Ishikawa (cell line): ENCODE data around the gene ACTN4.

Source experiments
- CEBPB ChIP-seq: IDR thresholded peaks from 2 replicates; pipeline ENCODE4 v1.6.1; 2012
- CREB1 ChIP-seq: IDR thresholded peaks from 2 replicates; pipeline ENCODE4 v1.6.1; 2012; ENCODE audit warnings: low read depth
- EGR1 ChIP-seq: IDR thresholded peaks from 2 replicates; pipeline ENCODE4 v1.6.1; 2012
- EP300 ChIP-seq: IDR thresholded peaks from 2 replicates; pipeline ENCODE4 v1.6.1; 2012; ENCODE audit warnings: borderline replicate concordance
- FOXM1 ChIP-seq: IDR thresholded peaks from 2 replicates; pipeline ENCODE4 v1.6.1; 2012; ENCODE audit warnings: low read depth, borderline replicate concordance
- NFIC ChIP-seq: IDR thresholded peaks from 2 replicates; pipeline ENCODE4 v1.6.1; 2012
- RAD21 ChIP-seq: IDR thresholded peaks from 2 replicates; pipeline ENCODE4 v1.6.1; 2012; ENCODE audit warnings: low read depth
- REST ChIP-seq: IDR thresholded peaks from 2 replicates; pipeline ENCODE4 v1.6.1; 2012; ENCODE audit warnings: low read depth, mild to moderate bottlenecking
- TAF1 ChIP-seq: IDR thresholded peaks from 2 replicates; pipeline ENCODE4 v1.6.1; 2012; ENCODE audit warnings: low read depth, mild to moderate bottlenecking
- TCF12 ChIP-seq: IDR thresholded peaks from 2 replicates; pipeline ENCODE4 v1.6.1; 2012; ENCODE audit warnings: low read depth
- TEAD4 ChIP-seq: IDR thresholded peaks from 2 replicates; pipeline ENCODE4 v1.6.1; 2012
- USF1 ChIP-seq: IDR thresholded peaks from 2 replicates; pipeline ENCODE4 v1.6.1; 2012
- YY1 ChIP-seq: IDR thresholded peaks from 2 replicates; pipeline ENCODE4 v1.6.1; 2012; ENCODE audit warnings: low read depth
- ZBTB7A ChIP-seq: IDR thresholded peaks from 2 replicates; pipeline ENCODE4 v1.6.1; 2012; ENCODE audit warnings: low read depth
- TF ChIP-seq, protein P1 (sequence below): IDR thresholded peaks from 2 replicates; pipeline ENCODE4 v1.6.1; 2012

Gene ACTN4

GRCh38 chr19:38769635-38770211 is 122.3 kb downstream of the ACTN4 start:
- TF ChIP-seq EGR1 (no peak), CEBPB (no peak)

- TF ChIP-seq, protein P1, sequence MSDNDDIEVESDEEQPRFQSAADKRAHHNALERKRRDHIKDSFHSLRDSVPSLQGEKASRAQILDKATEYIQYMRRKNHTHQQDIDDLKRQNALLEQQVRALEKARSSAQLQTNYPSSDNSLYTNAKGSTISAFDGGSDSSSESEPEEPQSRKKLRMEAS: no peak
- TF ChIP-seq EP300: no peak
- TF ChIP-seq CEBPB: no peak
- no peak for TF ChIP-seq REST
- no peak for TF ChIP-seq TEAD4
- TF ChIP-seq RAD21: no peak
- TF ChIP-seq NFIC: no peak
- no peak for TF ChIP-seq EGR1
- TF ChIP-seq USF1: no peak
- TF ChIP-seq TCF12: no peak
- TF ChIP-seq YY1: no peak
- no peak for TF ChIP-seq ZBTB7A
- no peak for TF ChIP-seq FOXM1
Observed at GRCh38 chr19:38773469-38774177, 126.2 kb downstream of the ACTN4 start, which contains the start of gene LGALS7. LGALS7 (minus strand) TSS chr19:38773517; CDS start chr19:38773492, 25 bp downstream.

GRCh38 chr19:38774181-38774950 is 126.9 kb downstream of the ACTN4 start:
- no peak for TF ChIP-seq REST
- no peak for TF ChIP-seq CEBPB
- TF ChIP-seq, protein P1: no peak
- TF ChIP-seq TEAD4: no peak
- no peak for TF ChIP-seq RAD21
- TF ChIP-seq USF1: no peak
- no peak for TF ChIP-seq NFIC
- TF ChIP-seq TCF12: no peak
- TF ChIP-seq CREB1: no peak
- TF ChIP-seq EGR1: no peak

- TF ChIP-seq TCF12: no peak
- TF ChIP-seq RAD21: no peak
- TF ChIP-seq EGR1: no peak
- no peak for TF ChIP-seq FOXM1
- no peak for TF ChIP-seq NFIC
- TF ChIP-seq ZBTB7A: no peak
- no peak for TF ChIP-seq YY1
- TF ChIP-seq CEBPB: no peak
- TF ChIP-seq, protein P1: no peak
Observed at GRCh38 chr19:38778733-38779132, 131.3 kb downstream of the ACTN4 start.

DNA sequence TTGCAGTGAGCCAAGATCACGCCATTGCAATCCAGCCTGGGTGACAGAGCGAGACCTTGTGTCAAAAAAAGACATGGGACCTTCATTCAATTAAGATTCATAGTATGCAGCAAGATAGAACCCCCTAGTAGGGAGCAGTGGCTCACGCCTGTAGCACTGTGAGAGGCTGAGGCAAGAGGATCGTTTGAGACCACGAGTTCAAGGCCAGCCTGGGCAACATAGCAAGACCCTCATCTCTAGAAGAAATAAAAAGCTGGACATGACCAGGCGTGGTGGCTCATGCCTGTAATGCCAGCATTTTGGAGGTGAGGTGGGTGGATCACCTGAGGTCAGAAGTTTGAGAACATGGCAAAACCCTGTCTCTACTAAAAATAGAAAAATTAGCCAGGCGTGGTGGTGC is 133.0 kb downstream of the ACTN4 start:
- TF ChIP-seq RAD21 (no peak), FOXM1 (no peak), TAF1 (no peak)

GRCh38 chr19:38781058-38781457 is 133.6 kb downstream of the ACTN4 start:
- no peak for TF ChIP-seq TCF12
- TF ChIP-seq FOXM1: no peak
- no peak for TF ChIP-seq TAF1
- no peak for TF ChIP-seq USF1
- TF ChIP-seq EP300: no peak
- TF ChIP-seq RAD21: no peak
- TF ChIP-seq CREB1: no peak
- TF ChIP-seq, protein P1: no peak
- TF ChIP-seq REST: no peak
- TF ChIP-seq ZBTB7A: no peak
- TF ChIP-seq NFIC: no peak
- no peak for TF ChIP-seq EGR1
- no peak for TF ChIP-seq YY1
- TF ChIP-seq TEAD4: no peak
- TF ChIP-seq CEBPB: no peak
